Mucosa of gallbladder (tissue), 1 donor: ENCODE data around the gene ANP32D. TPM values are rescaled to one million over a fixed set of nuclear protein-coding genes. Genes with fewer than 3 reads are reported as not detected.
"Not testable (repeated sequence)": the region's sequence is repeated elsewhere in the genome, so short reads cannot be mapped to it uniquely, and the experiment has no call there.

Source experiments
- DNase-seq: peaks from one replicate; pipeline ENCODE4 v3.0.0-alpha.2; 2020; ENCODE audit warnings: low spot score
- total RNA-seq: library from RNA; stranded (reverse); gene quantifications from one replicate; pipeline ENCODE4 v1.2.1, GENCODE V29; 2021
- donor health status: DM: no; HTN: no; CAD: no.

ANP32D gene
- total RNA-seq, 1 donor from 2014 or later: not detected

DNA sequence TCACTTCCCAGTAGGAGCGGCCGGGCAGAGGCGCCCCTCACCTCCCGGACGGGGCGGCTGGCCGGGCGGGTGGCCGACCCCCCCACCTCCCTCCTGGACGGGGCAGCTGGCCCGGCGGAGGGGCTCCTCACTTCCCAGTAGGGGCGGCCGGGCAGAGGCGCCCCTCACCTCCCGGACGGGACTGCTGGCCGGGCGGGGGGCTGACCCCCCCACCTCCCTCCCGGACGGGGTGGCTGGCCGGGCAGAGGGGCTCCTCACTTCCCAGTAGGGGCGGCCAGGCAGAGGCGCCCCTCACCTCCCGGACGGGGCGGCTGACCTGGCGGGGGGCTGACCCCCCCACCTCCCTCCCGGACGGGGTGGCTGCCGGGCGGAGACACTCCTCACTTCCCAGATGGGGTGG is 27.9 kb downstream of the ANP32D start:
- DNase-seq: not testable (repeated sequence)

- DNase-seq: not testable (repeated sequence)
These were observed 34.5 kb downstream of the ANP32D start for GRCh38 chr12:48506836-48507235.

- no peak for DNase-seq
These were observed 36.6 kb downstream of the ANP32D start for GRCh38 chr12:48508987-48509386.

DNA sequence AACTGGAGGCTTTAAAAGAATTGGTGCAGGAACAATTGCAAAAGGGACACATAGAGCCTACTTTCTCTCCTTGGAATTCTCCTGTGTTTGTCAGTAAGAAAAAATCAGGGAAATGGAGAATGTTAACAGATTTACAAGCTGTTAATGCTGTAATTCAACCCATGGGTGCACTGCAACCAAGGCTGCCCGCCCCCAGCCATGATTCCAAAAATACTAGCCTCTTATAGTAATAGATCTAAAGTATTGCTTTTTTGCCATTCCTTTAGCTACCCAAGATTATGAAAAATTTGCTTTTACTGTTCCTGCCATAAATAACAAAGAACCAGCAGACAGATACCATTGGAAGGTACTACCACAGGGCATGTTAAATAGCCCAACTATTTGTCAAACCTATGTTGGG is 37.8 kb downstream of the ANP32D start:
- DNase-seq: no peak

- no peak for DNase-seq
These were observed 40.5 kb downstream of the ANP32D start for GRCh38 chr12:48512855-48513254.

GRCh38 chr12:48514728-48515127 is 42.4 kb downstream of the ANP32D start:
- DNase-seq: no peak

DNA sequence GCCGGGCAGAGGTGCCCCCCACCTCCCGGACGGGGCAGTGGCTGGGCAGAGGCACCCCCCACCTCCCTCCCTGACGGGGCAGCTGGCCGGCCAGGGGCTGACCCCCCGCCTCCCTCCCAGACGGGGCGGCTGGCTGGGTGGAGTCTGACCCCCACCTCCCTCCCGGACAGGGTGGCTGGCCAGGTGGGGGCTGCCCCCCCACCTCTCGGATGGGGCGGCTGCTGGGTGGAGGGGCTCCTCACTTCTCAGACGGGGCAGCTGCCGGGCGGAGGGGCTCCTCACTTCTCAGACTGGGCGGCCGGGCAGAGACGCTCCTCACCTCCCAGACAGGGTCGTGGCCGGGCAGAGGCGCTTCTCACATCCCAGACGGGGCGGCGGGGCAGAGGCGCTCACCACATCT is 48.0 kb downstream of the ANP32D start:
- not testable (repeated sequence) for DNase-seq

Other genes starting within 250 kb of the ANP32D start
- 29.9 TPM for gene ZNF641, start 121.6 kb upstream of the ANP32D start, total RNA-seq
- not detected for gene C12orf54, start 9.9 kb downstream of the ANP32D start, total RNA-seq
- gene OR8S1, start 53.1 kb downstream of the ANP32D start, total RNA-seq: not detected
- not detected for gene LALBA, start 97.5 kb downstream of the ANP32D start, total RNA-seq
- gene KANSL2, start 209.7 kb downstream of the ANP32D start, total RNA-seq: 23.5 TPM
- 30.1 TPM for gene CCNT1, start 244.1 kb downstream of the ANP32D start, total RNA-seq